GM21526 (cell line): ENCODE results near the gene NOD2.

Source experiments
- ATAC-seq: cut with Tn5 transposase; IDR thresholded peaks from one replicate; pipeline ENCODE4 v1.9.1; 2021; ENCODE audit warnings: moderate library complexity; ENCODE audit not compliant: unreplicated experiment, low FRiP score

NOD2 gene

GRCh38 chr16:50741225-50741780 is 47.9 kb downstream of the NOD2 start:
- peak; percentile 8 for ATAC-seq

- ATAC-seq: peak; percentile 88
These were observed 48.6 kb downstream of the NOD2 start, which contains the start of gene CYLD for GRCh38 chr16:50741781-50742575. Gene CYLD (plus strand): TSS chr16:50742086. CDS start chr16:50749699, 7,613 bp downstream.

GRCh38 chr16:50742576-50743200 is 49.3 kb downstream of the NOD2 start:
- ATAC-seq: no peak

GRCh38 chr16:50743581-50744225 is 50.3 kb downstream of the NOD2 start:
- no peak for ATAC-seq

- no peak for ATAC-seq
These were observed 51.5 kb downstream of the NOD2 start for GRCh38 chr16:50744881-50745280.

GRCh38 chr16:50745940-50746339 is 52.5 kb downstream of the NOD2 start:
- ATAC-seq: no peak

GRCh38 chr16:50747207-50747956 is 54.0 kb downstream of the NOD2 start:
- ATAC-seq: peak; percentile 46

GRCh38 chr16:50751528-50751927 is 58.1 kb downstream of the NOD2 start:
- no peak for ATAC-seq

- no peak for ATAC-seq
These were observed 59.2 kb downstream of the NOD2 start for GRCh38 chr16:50752471-50753235.

GRCh38 chr16:50756473-50756872 is 63.1 kb downstream of the NOD2 start:
- ATAC-seq: no peak

GRCh38 chr16:50761267-50761666 is 67.9 kb downstream of the NOD2 start:
- no peak for ATAC-seq

- no peak for ATAC-seq
These were observed 68.8 kb downstream of the NOD2 start for GRCh38 chr16:50762241-50762640.

GRCh38 chr16:50763211-50763610 is 69.8 kb downstream of the NOD2 start:
- ATAC-seq: no peak

- ATAC-seq: no peak
These were observed 71.9 kb downstream of the NOD2 start for GRCh38 chr16:50765260-50765659.

- no peak for ATAC-seq
These were observed 72.5 kb downstream of the NOD2 start for GRCh38 chr16:50765861-50766260.

GRCh38 chr16:50767197-50767596 is 73.8 kb downstream of the NOD2 start:
- ATAC-seq: no peak

- no peak for ATAC-seq
These were observed 78.0 kb downstream of the NOD2 start for GRCh38 chr16:50771366-50771765.

- no peak for ATAC-seq
These were observed 81.0 kb downstream of the NOD2 start for GRCh38 chr16:50774405-50774804.

GRCh38 chr16:50774960-50775359 is 81.6 kb downstream of the NOD2 start:
- no peak for ATAC-seq

GRCh38 chr16:50776037-50776436 is 82.6 kb downstream of the NOD2 start:
- ATAC-seq: no peak
